Upper lobe of left lung (tissue), 4 donors: ENCODE data around the gene PRDM4.

ENCODE experiments used
- CTCF ChIP-seq, 6 experiments: fragments of 450-650 bp in 4 of 6; fragments of 200-600 bp in 2 of 6; sonication (generic) in 2 of 6; IDR thresholded peaks; one replicate each; pipeline ENCODE4 v1.5.1; 2016 to 2019; ENCODE audit warnings: antibody characterized with exemption in 6 of 6
- POLR2A ChIP-seq, 4 donors: fragments of 450-650 bp; IDR thresholded peaks; one replicate each; pipeline ENCODE4 v1.5.1; 2016 to 2017; ENCODE audit warnings: antibody characterized with exemption in 4 of 4, mild to moderate bottlenecking in 2 of 4
- POLR2AphosphoS5 ChIP-seq, 2 donors: sonication (generic); formaldehyde crosslinking; IDR thresholded peaks; one replicate each; pipeline ENCODE4 v1.5.1; 2017; ENCODE audit warnings: antibody characterized with exemption in 2 of 2

- TF ChIP-seq CTCF (IDR thresholded peaks at IDR 0.05) (no peak), POLR2A (IDR thresholded peaks at IDR 0.05) (no peak), POLR2AphosphoS5 (IDR thresholded peaks at IDR 0.05) (no peak)
Observed at GRCh38 chr12:107798580-107798979, 37.6 kb upstream of the PRDM4 start.
